GM18858 (cell line): Measurements from ENCODE around the gene CREB3L1.
"Not testable (repeated sequence)": the region's sequence is repeated elsewhere in the genome, so short reads cannot be mapped to it uniquely, and the experiment has no call there.

Experiments
- ATAC-seq: cut with Tn5 transposase; IDR thresholded peaks from one replicate; pipeline ENCODE4 v1.9.1; 2021; ENCODE audit not compliant: unreplicated experiment

CREB3L1 gene

GRCh38 chr11:46295312-46296058 is 18.0 kb downstream of the CREB3L1 start:
- ATAC-seq, result no peak

GRCh38 chr11:46296059-46296527 is 18.6 kb downstream of the CREB3L1 start:
- no peak for ATAC-seq

- ATAC-seq, result no peak
Measured at GRCh38 chr11:46296528-46297448, 19.3 kb downstream of the CREB3L1 start.

- no peak for ATAC-seq
Measured at GRCh38 chr11:46298699-46299433, 21.4 kb downstream of the CREB3L1 start.

GRCh38 chr11:46299451-46299961 is 22.0 kb downstream of the CREB3L1 start:
- no peak for ATAC-seq

DNA sequence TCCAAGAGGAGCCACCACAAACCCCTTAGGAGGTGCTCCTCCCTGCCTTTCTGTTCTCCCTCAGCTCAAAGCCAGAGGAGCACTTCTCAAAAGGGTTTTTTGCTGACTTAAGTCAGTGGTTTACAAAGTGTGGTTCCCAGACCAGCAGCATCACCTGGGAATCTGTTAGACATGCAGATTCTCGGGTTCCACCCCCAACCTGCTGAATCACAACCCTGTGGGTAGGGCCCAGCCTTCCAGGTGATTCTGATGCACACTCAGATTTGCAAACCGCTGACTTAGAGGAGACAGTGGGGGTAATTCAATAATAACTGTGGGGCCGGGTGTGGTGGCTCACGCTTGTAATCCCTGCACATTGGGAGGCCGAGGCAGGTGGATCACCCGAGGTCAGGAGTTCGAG is 22.8 kb downstream of the CREB3L1 start:
- no peak for ATAC-seq

- peak; percentile 85 for ATAC-seq
Measured at GRCh38 chr11:46302866-46303265, 25.4 kb downstream of the CREB3L1 start.

DNA sequence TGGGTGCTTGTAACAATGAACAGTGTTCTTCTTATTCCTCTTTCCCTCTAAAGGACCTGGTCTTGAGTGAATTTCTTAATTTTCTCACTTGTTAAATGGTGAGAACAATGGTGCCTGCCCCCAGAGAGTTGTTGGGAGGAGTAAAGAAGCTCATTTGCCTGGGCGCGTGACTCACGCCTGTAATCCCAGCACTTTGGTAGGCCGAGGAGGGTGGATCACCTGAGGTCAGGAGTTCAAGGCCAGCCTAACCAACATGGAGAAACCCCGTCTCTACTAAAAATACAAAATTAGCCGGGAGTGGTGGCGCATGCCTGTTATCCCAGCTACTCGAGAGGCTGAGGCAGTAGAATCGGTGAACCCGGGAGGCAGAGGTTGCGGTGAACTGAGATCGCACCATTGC is 26.6 kb downstream of the CREB3L1 start:
- not testable (repeated sequence) for ATAC-seq

DNA sequence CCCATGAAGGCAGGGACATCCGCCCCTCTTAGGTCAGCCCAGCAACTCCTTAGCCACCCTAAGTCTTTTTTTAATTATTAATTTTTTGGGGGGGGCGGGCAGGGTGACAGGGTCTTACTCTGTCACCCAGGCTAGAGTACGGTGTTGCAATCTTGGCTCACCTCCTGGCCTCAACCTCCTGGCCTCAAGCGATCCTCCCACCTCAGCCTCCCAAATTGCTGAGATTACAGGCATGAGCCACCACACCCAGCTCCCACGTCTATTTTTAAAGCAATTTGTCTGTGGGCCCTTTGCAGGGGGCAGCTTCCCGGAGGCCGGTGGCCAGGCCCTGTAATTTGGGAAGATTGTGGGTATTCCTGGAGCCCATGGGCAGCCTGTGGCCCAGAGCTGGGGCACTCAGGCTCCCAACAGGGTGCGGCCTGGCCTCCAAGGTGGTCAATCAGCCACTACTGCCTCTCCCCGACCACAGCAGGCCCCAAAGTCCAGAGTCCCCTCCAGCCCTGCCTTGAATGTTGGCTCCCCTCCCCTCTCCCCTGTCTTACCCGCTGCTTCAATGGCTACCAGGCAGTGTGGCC is 27.2 kb downstream of the CREB3L1 start:
- no peak for ATAC-seq

GRCh38 chr11:46305295-46305694 is 27.8 kb downstream of the CREB3L1 start:
- no peak for ATAC-seq

GRCh38 chr11:46306296-46306853 is 28.9 kb downstream of the CREB3L1 start:
- no peak for ATAC-seq

- no peak for ATAC-seq
Measured at GRCh38 chr11:46307369-46307768, 29.9 kb downstream of the CREB3L1 start.

DNA sequence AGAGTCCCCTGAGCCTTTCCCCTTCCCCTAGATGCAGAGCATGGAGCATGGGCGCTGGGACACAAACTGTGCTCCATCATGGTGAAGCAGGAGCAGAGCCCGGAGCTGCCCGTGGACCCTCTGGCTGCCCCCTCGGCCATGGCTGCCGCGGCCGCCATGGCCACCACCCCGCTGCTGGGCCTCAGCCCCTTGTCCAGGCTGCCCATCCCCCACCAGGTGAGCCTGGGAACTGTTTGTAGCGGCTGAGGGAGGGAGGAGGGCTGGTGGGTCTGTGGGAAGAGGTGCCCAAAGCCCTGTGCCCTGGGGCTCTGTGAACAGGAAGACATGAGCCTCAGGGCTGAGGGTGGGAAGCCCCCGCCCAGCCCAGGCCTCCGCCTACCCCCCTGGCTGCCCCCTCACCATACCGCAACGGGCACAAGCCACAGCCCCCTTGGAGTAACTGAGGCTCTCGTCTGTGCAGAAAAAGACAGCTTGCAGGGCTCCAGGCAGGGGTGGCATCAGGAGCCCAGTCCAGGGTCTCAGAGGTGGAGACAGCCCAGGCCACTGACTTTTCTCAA is 30.4 kb downstream of the CREB3L1 start:
- no peak for ATAC-seq

DNA sequence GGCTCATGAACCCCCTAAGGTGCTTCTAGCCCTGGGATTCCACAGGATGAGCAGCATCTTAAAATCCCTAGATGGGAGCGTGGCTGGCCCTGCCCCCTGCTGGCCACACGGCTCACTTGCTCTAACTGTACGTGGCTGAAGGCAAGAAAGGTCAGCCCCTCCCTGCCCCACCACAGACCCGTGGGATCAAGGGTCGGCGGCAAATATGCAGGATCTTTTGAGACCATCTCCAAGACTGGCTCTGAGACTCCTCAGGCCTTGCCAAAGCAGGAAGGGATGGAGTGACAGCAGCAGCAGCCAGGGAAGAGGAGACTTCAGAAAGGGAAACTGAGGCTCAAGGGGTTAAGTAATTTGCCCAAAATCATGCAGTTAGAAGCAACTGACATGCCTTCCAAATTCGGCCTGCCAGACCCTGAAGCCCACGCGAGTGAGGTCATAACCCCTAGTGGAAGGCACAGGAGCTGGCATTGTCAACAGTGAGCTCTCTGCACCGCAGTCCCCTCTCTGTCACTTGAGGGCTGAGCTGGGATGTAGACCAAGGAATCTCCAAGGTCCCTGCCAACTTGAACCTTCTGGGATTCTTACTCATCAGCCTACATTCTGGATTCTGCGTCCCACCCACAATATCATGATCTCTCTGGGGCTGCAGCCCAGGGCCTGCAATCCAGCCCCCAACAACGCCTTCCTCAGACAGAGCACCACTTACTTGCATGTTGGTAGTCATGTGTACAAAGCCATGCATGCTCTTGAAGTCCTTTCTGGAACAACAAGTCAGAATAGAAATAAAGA is 31.4 kb downstream of the CREB3L1 start:
- ATAC-seq, result peak; percentile 54

DNA sequence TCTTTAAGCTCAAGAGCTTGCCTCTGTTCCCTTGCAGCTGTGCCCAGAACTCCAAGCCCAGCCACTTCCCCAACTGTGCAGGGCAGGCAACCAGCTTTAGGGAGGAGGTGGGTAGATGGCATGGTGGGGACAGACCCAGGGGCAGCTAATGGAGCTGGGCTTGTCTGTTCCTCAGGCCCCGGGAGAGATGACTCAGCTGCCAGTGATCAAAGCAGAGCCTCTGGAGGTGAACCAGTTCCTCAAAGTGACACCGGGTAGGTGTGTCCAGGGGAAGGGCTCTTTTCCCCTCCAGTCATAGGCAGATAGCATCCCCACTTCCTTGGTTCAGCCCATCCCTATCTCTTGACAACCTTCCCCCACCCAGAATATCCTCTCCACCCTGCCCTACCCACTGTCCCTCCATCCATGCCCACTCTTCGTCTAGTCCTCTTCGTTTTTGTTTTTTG is 32.4 kb downstream of the CREB3L1 start:
- peak; percentile 56 for ATAC-seq

- no peak for ATAC-seq
Measured at GRCh38 chr11:46315033-46315738, 37.7 kb downstream of the CREB3L1 start.

DNA sequence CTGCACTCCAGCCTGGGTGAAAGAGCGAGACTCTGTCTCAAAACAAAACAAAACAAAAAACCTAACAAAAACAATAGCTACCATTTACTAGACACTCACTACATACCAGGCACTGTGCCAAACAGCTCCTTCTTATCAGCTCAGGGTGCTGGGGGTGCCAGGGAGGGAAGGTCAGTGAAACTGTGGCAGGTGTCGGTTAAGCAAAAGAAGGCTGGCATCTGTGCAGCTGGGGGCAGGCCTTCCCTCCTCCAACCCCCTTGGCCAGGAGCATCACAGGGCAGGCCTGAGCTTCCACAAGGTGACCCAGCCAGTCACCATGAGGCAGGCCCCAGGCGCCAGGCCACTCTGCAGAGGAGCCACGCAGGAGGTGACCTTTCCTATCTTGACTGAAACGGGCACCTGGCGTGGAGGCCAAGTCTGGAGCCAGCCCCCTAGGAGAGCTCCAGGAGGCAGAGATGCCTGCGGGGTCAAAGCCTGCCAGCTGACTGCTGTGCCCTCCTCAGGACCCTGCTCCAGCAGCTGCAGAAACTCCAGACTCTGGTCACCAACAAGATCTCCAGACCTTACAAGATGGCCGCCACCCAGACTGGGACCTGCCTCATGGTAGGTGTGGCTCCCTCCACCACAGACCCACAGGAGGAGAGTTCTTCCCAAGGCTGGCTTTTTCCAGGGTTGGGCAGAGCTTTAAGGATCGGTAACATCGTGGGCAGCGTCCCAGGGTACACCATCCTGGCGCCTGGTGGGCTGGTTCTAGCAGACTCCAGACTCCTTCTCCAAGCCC is 38.5 kb downstream of the CREB3L1 start:
- ATAC-seq, result no peak

GRCh38 chr11:46319074-46319453 is 41.6 kb downstream of the CREB3L1 start:
- ATAC-seq, result no peak
